Uterus (tissue), 3 donors: ENCODE results near the gene LOC128125822.

Experiments used
- DNase-seq, 2 donors: peaks; one replicate each; pipeline ENCODE4 v3.0.0-alpha.2; 2019 to 2020
- H3K27ac ChIP-seq, 2 donors: fragments of 200-600 bp; sonication (generic); 1 replicate in 1 of 2; 2 replicates in 1 of 2; pipeline ENCODE4 v1.5.1; 2016 to 2018
- H3K27me3 ChIP-seq, 2 donors: fragments of 200-600 bp; sonication (generic); one replicate each; pipeline ENCODE4 v1.5.1; 2018 to 2019; ENCODE audit warnings: control low read depth in 1 of 2
- H3K36me3 ChIP-seq, 2 donors: fragments of 200-600 bp; sonication (generic); one replicate each; pipeline ENCODE4 v1.5.1; 2019; ENCODE audit warnings: control low read depth in 1 of 2
- H3K4me1 ChIP-seq, 2 donors: fragments of 200-600 bp; sonication (generic); one replicate each; pipeline ENCODE4 v1.5.1; 2018 to 2019; ENCODE audit warnings: control low read depth in 1 of 2
- H3K4me3 ChIP-seq, 2 donors: fragments of 200-600 bp; sonication (generic); 1 replicate in 1 of 2; 2 replicates in 1 of 2; pipeline ENCODE4 v1.5.1; 2018 to 2019; ENCODE audit warnings: mild to moderate bottlenecking in 1 of 2
- H3K9me3 ChIP-seq, 2 donors: fragments of 200-600 bp; sonication (generic); one replicate each; pipeline ENCODE4 v1.5.1; 2019; ENCODE audit warnings: control low read depth in 1 of 2
- CTCF ChIP-seq, 4 experiments: fragments of 200-600 bp in 2 of 4; fragments of 450-650 bp in 2 of 4; sonication (generic) in 2 of 4; IDR thresholded peaks; one replicate each; pipeline ENCODE4 v1.5.1; 2016 to 2019; ENCODE audit warnings: antibody characterized with exemption in 4 of 4, mild to moderate bottlenecking in 2 of 4, moderate library complexity in 1 of 4
- POLR2A ChIP-seq, 2 donors: fragments of 450-650 bp; IDR thresholded peaks; one replicate each; pipeline ENCODE4 v1.6.1; 2016; ENCODE audit warnings: antibody characterized with exemption in 2 of 2, mild to moderate bottlenecking in 1 of 2, moderate library complexity in 1 of 2
- intact Hi-C: fragments of 100-400 bp; cut with DNase I; formaldehyde crosslinking; loops from one replicate; pipeline ENCODE4 v1.15.1; 2023; ENCODE audit warnings: low total_unique reads
- donor health status: DM: yes; HTN: yes; CAD: no.

LOC128125822 gene

GRCh38 chr6:63579937-63580703, 7.8 kb downstream of the LOC128125822 start:
- no peaks in the 10 kb centered on the region for H3K27me3 ChIP-seq
- DNase-seq, result no peak
- H3K4me1 ChIP-seq, result no peaks in the 10 kb centered on the region
- TF ChIP-seq POLR2A (IDR thresholded peaks at IDR 0.05) (no peak), CTCF (IDR thresholded peaks at IDR 0.05) (no peak)
- H3K4me3 ChIP-seq, result no peak overlapping the region
- no peak overlapping the region for H3K27ac ChIP-seq
- H3K9me3 ChIP-seq, result no peaks in the 10 kb centered on the region
- intact Hi-C loops, result no loop called here
- H3K36me3 ChIP-seq, result no peaks in the 10 kb centered on the region

GRCh38 chr6:63580704-63580961, 8.4 kb downstream of the LOC128125822 start:
- Histone ChIP-seq H3K4me3 (no peak overlapping the region), H3K9me3 (no peaks in the 10 kb centered on the region), H3K36me3 (no peaks in the 10 kb centered on the region), H3K27me3 (no peaks in the 10 kb centered on the region), H3K27ac (no peak overlapping the region), H3K4me1 (no peaks in the 10 kb centered on the region)
- intact Hi-C loops, result no loop called here
- no peak for DNase-seq
- TF ChIP-seq CTCF (IDR thresholded peaks at IDR 0.05), result no peak
- TF ChIP-seq POLR2A (IDR thresholded peaks at IDR 0.05), result no peak

GRCh38 chr6:63581355-63582013, 9.2 kb downstream of the LOC128125822 start:
- DNase-seq, result no peak
- Histone ChIP-seq H3K27ac (no peak overlapping the region), H3K9me3 (no peaks in the 10 kb centered on the region), H3K4me3 (no peak overlapping the region), H3K36me3 (no peaks in the 10 kb centered on the region), H3K4me1 (no peaks in the 10 kb centered on the region), H3K27me3 (no peaks in the 10 kb centered on the region)
- TF ChIP-seq CTCF (IDR thresholded peaks at IDR 0.05), result no peak
- no peak for TF ChIP-seq POLR2A (IDR thresholded peaks at IDR 0.05)
- intact Hi-C loops, result no loop called here

GRCh38 chr6:63582579-63583231, 10.4 kb downstream of the LOC128125822 start:
- no peak overlapping the region for H3K4me3 ChIP-seq
- no peaks in the 10 kb centered on the region for H3K9me3 ChIP-seq
- H3K27me3 ChIP-seq, result no peaks in the 10 kb centered on the region
- no peaks in the 10 kb centered on the region for H3K36me3 ChIP-seq
- no peaks in the 10 kb centered on the region for H3K4me1 ChIP-seq
- no peak overlapping the region for H3K27ac ChIP-seq
- DNase-seq, result no peak
- TF ChIP-seq POLR2A (IDR thresholded peaks at IDR 0.05), result no peak
- no peak for TF ChIP-seq CTCF (IDR thresholded peaks at IDR 0.05)
- intact Hi-C loops, result no loop called here

GRCh38 chr6:63584125-63584514, 11.8 kb downstream of the LOC128125822 start:
- TF ChIP-seq CTCF (IDR thresholded peaks at IDR 0.05) (no peak), POLR2A (IDR thresholded peaks at IDR 0.05) (no peak)
- Histone ChIP-seq H3K27ac (no peak overlapping the region), H3K4me3 (no peak overlapping the region), H3K36me3 (no peaks in the 10 kb centered on the region), H3K27me3 (no peaks in the 10 kb centered on the region), H3K4me1 (no peaks in the 10 kb centered on the region), H3K9me3 (no peaks in the 10 kb centered on the region)
- no peak for DNase-seq
- intact Hi-C loops, result no loop called here
